ENCODE data around the gene DRC3.

The DRC3 gene

DNA sequence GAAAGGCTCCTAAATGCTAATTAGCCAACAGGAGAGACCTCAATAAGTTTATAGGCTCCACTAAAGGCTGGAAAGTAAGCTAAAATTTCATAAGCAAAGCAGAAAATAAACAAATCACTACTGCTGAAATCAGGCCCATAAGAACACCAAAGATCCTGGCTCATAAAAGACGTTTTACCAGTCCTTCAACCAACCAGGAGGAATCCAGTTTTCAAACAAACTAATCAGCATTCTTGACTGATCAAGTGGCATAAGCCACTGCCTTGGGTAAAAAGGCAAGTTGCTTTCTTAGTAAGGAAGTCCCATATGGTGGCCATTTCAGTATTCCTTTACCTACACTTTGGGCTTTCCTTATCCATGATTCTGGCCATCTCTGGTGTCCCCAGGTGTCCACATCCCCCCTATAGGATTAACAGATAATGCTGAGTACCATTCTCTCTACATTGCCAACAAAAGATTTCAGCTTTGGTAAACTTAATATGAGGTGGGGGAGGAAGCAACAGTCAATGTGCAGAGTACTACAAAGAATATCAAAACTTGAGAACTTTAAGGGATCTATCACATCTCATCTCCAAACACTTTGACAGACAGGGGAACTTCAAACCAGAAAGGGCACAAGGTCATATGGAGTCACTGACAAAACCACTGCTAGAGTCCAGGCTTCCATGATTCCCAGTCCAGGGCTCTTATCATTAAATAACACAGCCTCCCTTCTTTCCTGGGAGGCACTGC, 1.8 kb upstream of the DRC3 start:
- DNase-seq, result no peak

DNA sequence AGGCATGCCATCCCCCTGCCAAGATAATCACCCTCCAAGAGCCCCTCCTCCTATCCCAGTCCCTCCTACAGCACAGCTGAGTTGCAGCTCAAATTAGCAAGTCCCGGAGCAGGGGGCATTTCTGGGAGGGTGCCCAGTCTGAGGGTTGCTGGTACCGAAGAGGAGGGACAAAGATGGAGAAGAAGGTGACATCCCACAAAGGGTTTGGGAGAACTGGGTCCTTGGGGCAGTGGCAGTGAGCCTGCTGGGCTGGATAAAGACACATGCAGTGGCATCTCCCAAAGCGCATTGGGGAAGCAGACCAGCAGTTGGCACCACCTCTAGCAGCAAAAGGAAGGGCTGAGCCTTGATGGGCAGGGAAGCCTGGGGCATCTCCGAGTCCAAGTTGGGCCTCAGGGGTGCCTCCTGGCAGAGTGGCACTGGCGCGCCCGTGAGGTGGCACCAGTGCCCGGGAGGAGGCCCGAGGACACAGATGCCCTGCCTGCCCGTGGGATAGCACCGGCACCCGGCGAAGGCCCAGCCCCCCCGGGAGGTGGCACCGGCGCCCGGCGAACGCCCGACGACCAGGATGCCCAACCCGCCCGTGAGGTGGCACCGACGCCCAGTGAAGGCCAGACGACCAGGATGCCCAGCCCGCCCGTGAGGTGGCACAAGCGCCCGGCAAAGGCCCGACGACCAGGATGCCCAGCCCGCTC, 1.1 kb upstream of the DRC3 start:
- DNase-seq, result no peak

- DNase-seq, result no peak
Measured at GRCh38 chr17:17972952-17973254, 241 bp downstream of the DRC3 start.

- no peak for DNase-seq
Measured at GRCh38 chr17:17975436-17975835, 2.8 kb downstream of the DRC3 start.

DNA sequence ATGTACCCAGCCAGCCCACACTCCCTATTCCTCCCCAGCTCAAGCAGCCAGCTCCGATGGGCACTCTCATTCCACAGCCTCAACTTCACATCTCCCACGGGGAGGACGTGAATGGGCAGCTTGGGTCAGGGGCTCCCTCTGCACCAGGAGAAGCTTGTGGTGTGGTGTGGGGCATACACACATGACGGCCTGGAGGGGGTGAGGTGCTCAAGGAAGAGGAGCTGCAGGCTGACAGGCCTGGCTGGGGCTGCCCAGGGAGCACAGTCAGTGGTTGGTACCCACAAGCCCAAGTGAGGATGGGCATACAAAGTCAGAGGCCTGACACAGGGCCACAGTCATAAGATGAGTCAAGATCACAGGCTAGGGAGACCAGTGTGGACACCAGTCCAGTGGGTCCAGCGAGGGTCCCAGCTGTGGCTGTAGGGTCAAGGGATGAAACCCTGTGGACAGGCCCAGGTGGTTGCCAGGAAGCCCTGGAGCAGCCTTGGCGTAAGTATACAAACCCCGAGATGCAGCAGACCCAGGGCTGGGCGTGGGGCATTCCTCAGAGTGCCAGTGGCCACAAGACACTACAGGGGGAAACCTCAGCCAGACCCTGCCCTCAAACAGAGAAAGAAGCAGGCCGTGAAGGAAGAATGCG, 4.4 kb downstream of the DRC3 start:
- no peak for DNase-seq

DNA sequence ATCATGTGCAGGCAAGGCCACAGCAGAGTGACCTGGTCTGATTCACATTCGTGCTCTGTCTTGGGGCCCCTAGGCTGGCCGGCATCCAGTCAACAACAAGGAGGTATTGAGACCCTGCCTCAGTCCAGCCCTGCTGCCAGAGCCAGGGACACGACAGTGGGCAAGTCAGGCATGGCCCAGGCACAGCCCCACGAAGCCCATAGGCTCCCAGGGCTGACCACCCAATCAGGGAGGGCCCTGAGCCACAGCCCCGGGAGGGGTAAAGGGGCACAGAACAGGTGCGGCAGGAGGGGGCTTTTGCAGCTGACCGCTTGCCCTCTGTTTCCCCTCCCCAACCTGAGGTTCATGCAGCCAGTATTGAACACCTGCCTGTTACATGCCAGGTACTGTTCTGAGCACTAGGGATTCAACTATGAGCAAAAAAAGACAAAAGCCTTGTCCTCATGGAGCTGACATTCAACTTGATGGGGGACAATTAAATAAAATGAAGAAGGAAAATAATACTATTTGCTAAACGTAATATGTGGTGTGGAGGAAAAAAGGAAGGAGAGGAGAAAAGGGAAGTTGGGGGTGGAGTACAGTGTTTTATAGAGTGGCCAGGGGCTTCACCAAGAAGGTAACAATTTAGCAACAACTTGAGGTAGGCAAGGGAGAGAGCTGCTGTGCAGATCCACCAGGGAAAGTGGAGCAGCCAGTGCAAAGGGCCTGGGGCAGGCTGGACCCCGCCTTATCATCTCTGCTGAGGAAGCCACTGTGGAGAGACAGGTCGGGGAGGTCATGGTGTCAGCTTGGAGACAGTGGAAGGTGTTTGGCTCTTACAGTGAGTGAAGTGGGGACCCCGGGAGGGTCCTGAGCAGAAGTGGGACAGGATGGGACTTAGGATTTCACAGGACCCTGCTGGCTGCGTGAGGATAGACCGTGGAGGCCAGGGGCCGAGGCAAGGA, 6.1 kb downstream of the DRC3 start:
- no peak for DNase-seq

- no peak for DNase-seq
Measured at GRCh38 chr17:17979778-17980177, 7.1 kb downstream of the DRC3 start.

DNA sequence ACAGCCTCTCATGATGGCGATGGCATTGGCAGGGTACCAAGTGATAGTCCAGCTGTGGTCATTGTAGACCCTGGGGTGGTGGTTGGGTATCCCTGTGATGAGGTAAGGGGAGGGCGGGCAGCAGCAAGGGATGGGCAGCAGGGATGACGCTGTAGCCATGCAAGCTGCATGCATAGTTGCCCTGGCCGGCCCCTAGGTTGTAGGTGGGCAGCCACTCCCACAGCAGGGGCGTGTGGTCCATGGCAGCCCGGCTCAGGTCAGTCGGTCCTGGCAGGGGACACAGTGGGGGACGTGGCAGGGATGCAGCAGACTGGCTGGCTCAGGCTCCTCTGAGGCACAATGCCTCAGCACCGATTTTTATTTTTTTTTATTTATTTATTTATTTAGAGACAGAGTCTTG, 8.7 kb downstream of the DRC3 start:
- no peak for DNase-seq

GRCh38 chr17:17982801-17983200, 10.1 kb downstream of the DRC3 start:
- no peak for DNase-seq

DNA sequence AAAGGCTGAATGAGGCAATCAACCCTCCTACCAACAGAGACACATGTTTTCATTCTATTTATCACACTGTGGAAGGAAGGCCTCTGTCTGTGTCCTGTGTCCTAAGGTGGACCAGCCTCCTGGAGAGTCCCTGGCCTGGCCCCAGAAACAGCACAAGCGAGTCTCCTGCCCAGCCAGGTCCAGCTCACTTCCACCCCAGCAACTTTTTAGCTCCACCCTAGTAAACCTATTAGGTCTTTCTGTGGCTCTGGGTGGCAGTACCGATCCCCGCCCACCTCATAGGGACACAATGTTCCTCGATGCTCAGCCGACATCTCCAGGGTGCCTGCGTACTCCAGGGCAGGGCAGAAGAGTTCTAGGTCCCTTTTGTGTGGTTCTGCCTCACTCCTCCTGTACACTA, 10.7 kb downstream of the DRC3 start:
- DNase-seq, result no peak

- no peak for DNase-seq
Measured at GRCh38 chr17:17983776-17984175, 11.1 kb downstream of the DRC3 start.

DNA sequence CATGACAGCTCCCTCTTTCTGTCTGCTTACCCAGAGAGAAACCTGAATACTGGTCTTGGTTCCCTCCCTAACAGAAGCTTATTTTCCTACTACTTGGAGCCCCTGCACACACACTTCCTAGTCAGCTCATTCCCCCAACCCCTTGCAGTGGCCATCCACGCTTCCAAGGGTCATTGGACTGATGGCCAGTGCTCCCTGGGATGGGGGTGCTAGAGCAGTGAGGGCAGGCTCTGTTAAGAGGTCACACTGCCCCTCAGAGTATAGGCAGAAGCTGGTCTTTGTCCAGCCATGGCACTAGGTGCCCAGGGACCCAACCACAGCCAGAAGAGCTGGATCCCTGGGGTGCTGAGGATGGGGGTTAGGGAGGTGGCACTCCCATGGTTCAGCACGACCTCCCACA, 12.5 kb downstream of the DRC3 start:
- no peak for DNase-seq

DNA sequence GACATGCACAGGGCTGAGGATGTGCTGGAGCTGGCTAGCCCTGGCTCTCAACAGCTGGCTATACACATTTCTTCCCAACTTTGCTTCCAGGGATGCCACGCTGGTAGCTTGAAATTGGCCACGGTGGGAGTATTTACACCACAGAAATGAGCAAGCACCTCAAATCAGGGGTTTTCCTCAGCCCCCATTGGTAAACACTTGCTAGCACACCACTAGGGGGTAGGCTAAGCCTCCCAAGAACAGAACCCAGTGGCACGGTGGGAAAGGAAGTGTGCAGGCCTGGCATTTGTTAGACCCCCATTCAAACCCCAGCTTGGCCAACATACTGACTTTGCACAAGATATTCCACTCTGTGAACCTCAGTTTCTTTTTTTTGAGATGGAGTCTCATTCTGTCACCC, 12.9 kb downstream of the DRC3 start:
- DNase-seq, result no peak

DNA sequence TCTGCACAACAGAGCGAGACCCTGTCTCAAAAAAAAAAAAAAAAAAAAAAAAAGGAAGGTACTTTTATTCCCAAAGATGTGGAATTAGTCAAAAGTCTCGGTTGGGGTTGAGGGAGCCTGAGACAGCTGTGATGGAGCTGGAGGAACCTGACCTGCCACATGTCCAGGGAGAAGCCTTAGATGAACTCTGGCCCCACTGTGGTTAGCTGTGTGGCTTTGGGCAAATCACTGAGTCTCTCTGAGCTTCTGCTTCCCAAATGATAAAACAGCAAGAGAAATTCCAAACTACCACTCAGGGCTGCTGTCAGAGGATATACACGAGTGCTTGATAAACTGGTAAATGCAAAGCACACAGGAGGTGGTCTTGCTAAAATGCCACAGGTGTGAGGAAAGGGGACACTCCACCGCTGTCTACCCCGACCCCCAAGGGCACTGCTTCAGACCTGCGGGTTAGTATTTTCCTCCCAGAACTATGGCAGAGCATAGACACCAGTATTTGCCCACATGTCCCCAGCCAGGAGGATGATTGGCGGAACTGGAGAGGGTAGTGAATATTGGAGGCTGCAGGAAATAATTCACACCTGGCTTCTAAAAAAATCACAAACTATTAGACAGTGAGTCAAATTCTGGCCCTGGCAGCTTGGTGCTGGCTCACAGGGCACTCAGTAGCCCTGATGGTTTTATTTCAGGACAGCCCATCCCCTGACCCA, 14.7 kb downstream of the DRC3 start:
- no peak for DNase-seq

GRCh38 chr17:17987901-17988300, 15.2 kb downstream of the DRC3 start:
- no peak for DNase-seq

GRCh38 chr17:17988427-17988945, 15.8 kb downstream of the DRC3 start:
- no peak for DNase-seq

GRCh38 chr17:17989081-17989480, 16.4 kb downstream of the DRC3 start:
- DNase-seq, result no peak

DNA sequence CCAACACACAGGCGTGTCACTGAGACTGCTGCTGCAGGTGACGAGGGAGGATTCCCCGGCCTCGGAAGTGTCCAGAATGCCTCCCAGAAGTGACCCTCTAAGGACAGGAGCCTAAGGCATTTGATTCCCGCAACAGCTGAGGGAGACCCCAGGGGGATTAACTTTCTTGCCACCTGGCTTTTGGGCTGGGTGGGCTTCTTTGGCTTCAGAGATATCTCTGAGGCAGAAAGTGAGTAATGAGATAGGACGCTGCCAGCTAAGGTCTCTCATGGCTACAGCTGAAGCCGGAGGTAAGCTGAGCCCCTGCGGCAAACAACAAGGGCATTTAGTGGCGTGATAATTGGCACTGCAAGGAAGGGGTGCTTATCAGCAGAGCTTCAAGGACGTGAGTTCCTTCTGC, 17.0 kb downstream of the DRC3 start:
- DNase-seq, result no peak

- no peak for DNase-seq
Measured at GRCh38 chr17:17990282-17990681, 17.6 kb downstream of the DRC3 start.

DNA sequence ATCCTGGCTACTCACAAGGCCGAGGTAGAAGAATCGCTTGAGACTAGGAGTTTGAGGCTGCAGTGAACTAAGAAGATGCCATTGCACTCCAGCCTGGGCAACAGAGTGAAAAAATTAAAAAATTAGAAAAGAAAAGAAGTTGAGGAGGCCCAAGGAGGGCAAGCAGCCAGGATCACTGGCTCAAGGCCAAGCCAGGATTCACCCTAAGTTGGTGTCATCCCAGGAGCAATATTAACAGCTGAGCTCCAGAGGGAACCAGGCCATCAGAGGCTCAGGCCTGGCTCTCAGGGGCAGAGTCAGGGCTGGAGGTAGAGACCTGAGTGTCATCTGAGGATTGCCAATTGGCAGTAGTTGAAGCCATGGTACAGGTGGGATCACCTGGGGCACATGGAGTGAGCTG, 20.7 kb downstream of the DRC3 start:
- DNase-seq, result no peak

GRCh38 chr17:17993852-17994251, 21.2 kb downstream of the DRC3 start:
- DNase-seq, result no peak
